ENCODE data around the gene ESR1. TPM values are rescaled to one million over a fixed set of nuclear protein-coding genes. Genes with fewer than 3 reads are reported as not detected.
A peak's percentile ranks its signal among the peaks of the same experiment; 100 is the strongest.

Gene ESR1
- total RNA-seq, 1 donor from 2014 or later: not detected

DNA sequence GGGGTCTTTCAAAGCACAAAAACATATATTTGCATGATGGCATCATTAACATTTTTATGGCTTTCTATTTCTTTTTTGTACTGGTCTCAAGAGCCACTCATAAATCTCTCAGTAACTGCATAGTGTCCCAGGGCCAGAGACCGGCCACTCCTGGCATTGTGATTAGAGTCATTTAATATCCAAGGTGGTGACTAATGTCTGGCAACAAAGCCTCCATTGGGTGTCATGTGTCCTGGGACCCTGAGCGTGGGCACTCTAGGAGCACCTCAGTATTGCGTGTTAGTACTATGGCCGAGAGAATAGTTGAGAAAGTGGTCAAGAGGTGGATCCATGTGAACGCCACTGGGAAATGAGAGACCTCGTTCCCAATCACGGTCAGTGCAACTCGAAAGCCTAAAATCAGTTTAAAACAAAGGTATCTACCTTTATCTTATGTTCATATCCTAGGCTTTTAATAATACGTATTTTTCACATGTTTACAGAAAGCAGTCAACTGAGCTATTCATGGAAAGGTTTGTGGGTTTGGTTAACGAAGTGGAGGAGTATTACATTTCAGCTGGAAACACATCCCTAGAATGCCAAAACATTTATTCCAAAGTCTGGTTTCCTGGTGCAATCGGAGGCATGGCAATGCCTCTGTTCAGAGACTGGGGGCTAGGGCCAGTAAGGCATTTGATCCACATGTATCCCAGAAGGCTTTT is 2.7 kb upstream of the ESR1 start:
- Mint-ChIP-seq H3K4me1 (ENCODE audit: low read depth) (peaks cover 11% of the 10 kb centered on the region), H3K27me3 (peaks cover 64% of the 10 kb centered on the region), H3K4me3 (ENCODE audit: low read depth) (no peak overlapping the region), H3K9me3 (ENCODE audit: low read depth) (no peaks in the 10 kb centered on the region), H3K36me3 (ENCODE audit: insufficient read depth) (no peaks in the 10 kb centered on the region), H3K27ac (no peak overlapping the region)
- DNase-seq (ENCODE audit: low spot score, unreplicated experiment): no peak
- TF ChIP-seq, protein P1, sequence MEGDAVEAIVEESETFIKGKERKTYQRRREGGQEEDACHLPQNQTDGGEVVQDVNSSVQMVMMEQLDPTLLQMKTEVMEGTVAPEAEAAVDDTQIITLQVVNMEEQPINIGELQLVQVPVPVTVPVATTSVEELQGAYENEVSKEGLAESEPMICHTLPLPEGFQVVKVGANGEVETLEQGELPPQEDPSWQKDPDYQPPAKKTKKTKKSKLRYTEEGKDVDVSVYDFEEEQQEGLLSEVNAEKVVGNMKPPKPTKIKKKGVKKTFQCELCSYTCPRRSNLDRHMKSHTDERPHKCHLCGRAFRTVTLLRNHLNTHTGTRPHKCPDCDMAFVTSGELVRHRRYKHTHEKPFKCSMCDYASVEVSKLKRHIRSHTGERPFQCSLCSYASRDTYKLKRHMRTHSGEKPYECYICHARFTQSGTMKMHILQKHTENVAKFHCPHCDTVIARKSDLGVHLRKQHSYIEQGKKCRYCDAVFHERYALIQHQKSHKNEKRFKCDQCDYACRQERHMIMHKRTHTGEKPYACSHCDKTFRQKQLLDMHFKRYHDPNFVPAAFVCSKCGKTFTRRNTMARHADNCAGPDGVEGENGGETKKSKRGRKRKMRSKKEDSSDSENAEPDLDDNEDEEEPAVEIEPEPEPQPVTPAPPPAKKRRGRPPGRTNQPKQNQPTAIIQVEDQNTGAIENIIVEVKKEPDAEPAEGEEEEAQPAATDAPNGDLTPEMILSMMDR (IDR thresholded peaks at IDR 0.05; ENCODE audit: unreplicated experiment): no peak

DNA sequence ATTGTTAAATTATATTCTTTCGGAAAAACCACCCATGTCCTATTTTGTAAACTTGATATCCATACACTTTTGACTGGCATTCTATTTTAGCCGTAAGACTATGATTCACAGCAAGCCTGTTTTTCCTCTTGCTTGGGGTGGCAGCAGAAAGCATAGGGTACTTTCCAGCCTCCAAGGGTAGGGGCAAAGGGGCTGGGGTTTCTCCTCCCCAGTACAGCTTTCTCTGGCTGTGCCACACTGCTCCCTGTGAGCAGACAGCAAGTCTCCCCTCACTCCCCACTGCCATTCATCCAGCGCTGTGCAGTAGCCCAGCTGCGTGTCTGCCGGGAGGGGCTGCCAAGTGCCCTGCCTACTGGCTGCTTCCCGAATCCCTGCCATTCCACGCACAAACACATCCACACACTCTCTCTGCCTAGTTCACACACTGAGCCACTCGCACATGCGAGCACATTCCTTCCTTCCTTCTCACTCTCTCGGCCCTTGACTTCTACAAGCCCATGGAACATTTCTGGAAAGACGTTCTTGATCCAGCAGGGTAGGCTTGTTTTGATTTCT is 2.1 kb upstream of the ESR1 start:
- Mint-ChIP-seq H3K27me3 (peaks cover 70% of the 10 kb centered on the region), H3K36me3 (ENCODE audit: insufficient read depth) (no peaks in the 10 kb centered on the region), H3K9me3 (ENCODE audit: low read depth) (no peaks in the 10 kb centered on the region), H3K4me3 (ENCODE audit: low read depth) (no peak overlapping the region), H3K27ac (no peak overlapping the region), H3K4me1 (ENCODE audit: low read depth) (peaks cover 11% of the 10 kb centered on the region)
- DNase-seq (ENCODE audit: low spot score, unreplicated experiment): no peak
- TF ChIP-seq, protein P1 (IDR thresholded peaks at IDR 0.05; ENCODE audit: unreplicated experiment): no peak

DNA sequence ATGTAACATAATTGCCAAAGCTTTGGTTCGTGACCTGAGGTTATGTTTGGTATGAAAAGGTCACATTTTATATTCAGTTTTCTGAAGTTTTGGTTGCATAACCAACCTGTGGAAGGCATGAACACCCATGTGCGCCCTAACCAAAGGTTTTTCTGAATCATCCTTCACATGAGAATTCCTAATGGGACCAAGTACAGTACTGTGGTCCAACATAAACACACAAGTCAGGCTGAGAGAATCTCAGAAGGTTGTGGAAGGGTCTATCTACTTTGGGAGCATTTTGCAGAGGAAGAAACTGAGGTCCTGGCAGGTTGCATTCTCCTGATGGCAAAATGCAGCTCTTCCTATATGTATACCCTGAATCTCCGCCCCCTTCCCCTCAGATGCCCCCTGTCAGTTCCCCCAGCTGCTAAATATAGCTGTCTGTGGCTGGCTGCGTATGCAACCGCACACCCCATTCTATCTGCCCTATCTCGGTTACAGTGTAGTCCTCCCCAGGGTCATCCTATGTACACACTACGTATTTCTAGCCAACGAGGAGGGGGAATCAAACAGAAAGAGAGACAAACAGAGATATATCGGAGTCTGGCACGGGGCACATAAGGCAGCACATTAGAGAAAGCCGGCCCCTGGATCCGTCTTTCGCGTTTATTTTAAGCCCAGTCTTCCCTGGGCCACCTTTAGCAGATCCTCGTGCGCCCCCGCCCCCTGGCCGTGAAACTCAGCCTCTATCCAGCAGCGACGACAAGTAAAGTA is 547 bp upstream of the ESR1 start:
- peaks cover 79% of the 10 kb centered on the region for H3K27me3 Mint-ChIP-seq
- H3K27ac Mint-ChIP-seq: no peak overlapping the region
- H3K36me3 Mint-ChIP-seq (ENCODE audit: insufficient read depth): no peaks in the 10 kb centered on the region
- H3K4me3 Mint-ChIP-seq (ENCODE audit: low read depth): peak overlapping the region; percentile 60
- H3K9me3 Mint-ChIP-seq (ENCODE audit: low read depth): no peaks in the 10 kb centered on the region
- peaks cover 7% of the 10 kb centered on the region for H3K4me1 Mint-ChIP-seq (ENCODE audit: low read depth)
- DNase-seq (ENCODE audit: low spot score, unreplicated experiment): no peak
- TF ChIP-seq, protein P1 (IDR thresholded peaks at IDR 0.05; ENCODE audit: unreplicated experiment): no peak

DNA sequence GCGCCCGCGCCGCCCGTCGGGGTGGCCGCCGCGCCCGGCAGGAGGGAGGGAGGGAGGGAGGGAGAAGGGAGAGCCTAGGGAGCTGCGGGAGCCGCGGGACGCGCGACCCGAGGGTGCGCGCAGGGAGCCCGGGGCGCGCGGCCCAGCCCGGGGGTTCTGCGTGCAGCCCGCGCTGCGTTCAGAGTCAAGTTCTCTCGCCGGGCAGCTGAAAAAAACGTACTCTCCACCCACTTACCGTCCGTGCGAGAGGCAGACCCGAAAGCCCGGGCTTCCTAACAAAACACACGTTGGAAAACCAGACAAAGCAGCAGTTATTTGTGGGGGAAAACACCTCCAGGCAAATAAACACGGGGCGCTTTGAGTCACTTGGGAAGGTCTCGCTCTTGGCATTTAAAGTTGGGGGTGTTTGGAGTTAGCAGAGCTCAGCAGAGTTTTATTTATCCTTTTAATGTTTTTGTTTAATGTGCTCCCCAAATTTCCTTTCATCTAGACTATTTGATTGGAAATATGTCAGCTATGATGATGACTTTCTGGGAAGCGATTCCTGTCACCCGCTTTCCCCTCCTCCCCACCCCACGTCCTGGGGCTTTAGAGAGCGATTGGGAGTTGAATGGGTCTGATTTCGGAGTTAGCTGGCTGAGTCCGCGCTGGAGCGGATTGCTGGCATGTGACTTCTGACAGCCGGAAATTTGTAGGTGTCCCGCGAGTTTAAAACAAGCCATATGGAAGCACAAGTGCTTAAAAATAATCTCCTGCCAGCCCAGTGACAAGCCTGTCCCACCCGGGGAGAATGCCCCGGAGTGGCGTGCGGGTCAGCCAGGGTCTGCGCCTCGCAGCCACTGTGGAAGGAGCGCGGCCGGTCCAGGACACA is 1.1 kb downstream of the ESR1 start:
- H3K27me3 Mint-ChIP-seq: peaks cover 84% of the 10 kb centered on the region
- no peaks in the 10 kb centered on the region for H3K9me3 Mint-ChIP-seq (ENCODE audit: low read depth)
- H3K27ac Mint-ChIP-seq: no peak overlapping the region
- H3K4me1 Mint-ChIP-seq (ENCODE audit: low read depth): peaks cover 7% of the 10 kb centered on the region
- H3K36me3 Mint-ChIP-seq (ENCODE audit: insufficient read depth): no peaks in the 10 kb centered on the region
- TF ChIP-seq, protein P1 (IDR thresholded peaks at IDR 0.05; ENCODE audit: unreplicated experiment): no peak
- peak overlapping the region; percentile 71 for H3K4me3 Mint-ChIP-seq (ENCODE audit: low read depth)
- no peak for DNase-seq (ENCODE audit: low spot score, unreplicated experiment)

DNA sequence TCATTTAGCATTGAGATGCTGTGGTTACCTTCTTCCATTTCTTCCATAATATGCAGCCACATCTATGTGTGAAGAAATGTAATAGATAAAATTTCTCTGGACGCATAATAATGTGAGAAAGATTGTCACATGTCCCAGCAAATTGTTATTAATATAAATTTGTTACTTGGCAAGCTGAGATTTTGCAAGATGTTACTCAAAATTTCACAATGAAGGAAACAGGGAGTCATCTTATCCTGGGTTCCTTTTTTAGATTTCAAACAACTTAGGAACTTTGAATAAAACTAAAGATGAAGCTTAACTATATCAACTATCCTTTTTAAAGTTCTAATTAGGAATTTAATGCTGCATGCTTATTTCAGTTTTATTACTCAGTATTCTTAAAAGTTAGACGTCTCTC is 3.6 kb downstream of the ESR1 start:
- H3K27ac Mint-ChIP-seq: no peak overlapping the region
- peaks cover 86% of the 10 kb centered on the region for H3K27me3 Mint-ChIP-seq

More for the DNA sequence above, 3.6 kb downstream of the ESR1 start:
- Mint-ChIP-seq H3K36me3 (ENCODE audit: insufficient read depth) (no peaks in the 10 kb centered on the region), H3K9me3 (ENCODE audit: low read depth) (no peaks in the 10 kb centered on the region), H3K4me1 (ENCODE audit: low read depth) (peaks cover 7% of the 10 kb centered on the region), H3K4me3 (ENCODE audit: low read depth) (no peak overlapping the region)
- no peak for DNase-seq (ENCODE audit: low spot score, unreplicated experiment)
- TF ChIP-seq, protein P1 (IDR thresholded peaks at IDR 0.05; ENCODE audit: unreplicated experiment): no peak
